ENCODE results near the gene FBXO39.
"Not testable (repeated sequence)": the region's sequence is repeated elsewhere in the genome, so short reads cannot be mapped to it uniquely, and the experiment has no call there.

DNA sequence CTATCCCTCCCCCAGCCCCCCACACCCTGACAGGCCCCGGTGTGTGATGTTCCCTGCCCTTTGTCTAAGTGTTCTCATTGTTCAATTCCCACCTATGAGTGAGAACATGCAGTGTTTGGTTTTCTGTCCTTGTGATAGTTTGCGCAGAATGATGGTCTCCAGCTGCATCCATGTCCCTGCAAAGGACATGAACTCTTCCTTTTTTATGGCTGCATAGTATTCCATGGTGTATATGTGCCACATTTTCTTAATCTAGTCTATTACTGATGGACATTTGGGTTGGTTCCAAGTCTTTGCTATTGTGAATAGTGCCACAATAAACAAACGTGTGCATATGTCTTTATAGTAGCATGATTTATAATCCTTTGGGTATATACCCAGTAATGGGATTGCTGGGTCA, 40.4 kb downstream of the FBXO39 start:
- TF ChIP-seq, protein P1, sequence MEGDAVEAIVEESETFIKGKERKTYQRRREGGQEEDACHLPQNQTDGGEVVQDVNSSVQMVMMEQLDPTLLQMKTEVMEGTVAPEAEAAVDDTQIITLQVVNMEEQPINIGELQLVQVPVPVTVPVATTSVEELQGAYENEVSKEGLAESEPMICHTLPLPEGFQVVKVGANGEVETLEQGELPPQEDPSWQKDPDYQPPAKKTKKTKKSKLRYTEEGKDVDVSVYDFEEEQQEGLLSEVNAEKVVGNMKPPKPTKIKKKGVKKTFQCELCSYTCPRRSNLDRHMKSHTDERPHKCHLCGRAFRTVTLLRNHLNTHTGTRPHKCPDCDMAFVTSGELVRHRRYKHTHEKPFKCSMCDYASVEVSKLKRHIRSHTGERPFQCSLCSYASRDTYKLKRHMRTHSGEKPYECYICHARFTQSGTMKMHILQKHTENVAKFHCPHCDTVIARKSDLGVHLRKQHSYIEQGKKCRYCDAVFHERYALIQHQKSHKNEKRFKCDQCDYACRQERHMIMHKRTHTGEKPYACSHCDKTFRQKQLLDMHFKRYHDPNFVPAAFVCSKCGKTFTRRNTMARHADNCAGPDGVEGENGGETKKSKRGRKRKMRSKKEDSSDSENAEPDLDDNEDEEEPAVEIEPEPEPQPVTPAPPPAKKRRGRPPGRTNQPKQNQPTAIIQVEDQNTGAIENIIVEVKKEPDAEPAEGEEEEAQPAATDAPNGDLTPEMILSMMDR (IDR thresholded peaks at IDR 0.05) = not testable (repeated sequence)
- not testable (repeated sequence) for TF ChIP-seq POLR2A (IDR thresholded peaks at IDR 0.05)

Data from esophagus squamous epithelium (tissue), 4 donors.